HCT116 (cell line): ENCODE data around the gene RAD23A. TPM values are rescaled to one million over a fixed set of nuclear protein-coding genes. Genes with fewer than 3 reads are reported as not detected.

Source experiments
- ATAC-seq: fragments of 200-7000 bp; cut with Tn5 transposase; 2 replicates; pipeline ENCODE4 v1.9.1; 2020; ENCODE audit warnings: mild to moderate bottlenecking, moderate library complexity
- BruUV-seq: library from RNA; stranded (reverse); fragments of 400-500 nt; replicated peaks from 2 replicates; lab custom pipeline; 2021; lab: Mats Ljungman, UMichigan
- CTCF ChIA-PET: fragments of 300-600 bp; sonication (Branson Sonifier 250); formaldehyde crosslinking; loops from one replicate; lab custom pipeline; 2021; ENCODE audit warnings: antibody characterized with exemption; lab: Charles Lee
- POLR2A ChIA-PET: fragments of 300-600, 350-600 bp; sonication (Branson Sonifier 250); formaldehyde crosslinking; loops from one replicate; lab custom pipeline; 2021; ENCODE audit warnings: antibody characterized with exemption; lab: Charles Lee
- RAD21 ChIA-PET, 2 experiments: fragments of 300-600 bp; sonication (Branson Sonifier 250); formaldehyde crosslinking; loops; one replicate each; lab custom pipeline; 2023; ENCODE audit warnings: low total read pairs in 2 of 2; ENCODE audit not compliant: uncharacterized antibody in 2 of 2, unreplicated experiment in 2 of 2, low non-redundant PET in 1 of 2; lab: Charles Lee
- DNase-seq: peaks from one replicate; pipeline ENCODE4 v3.0.0-alpha.2; 2010; ENCODE audit warnings: low read depth, low spot score
- H2AFZ ChIP-seq: fragments of 200-600 bp; shearing (Covaris generic), sonication (generic); 2 replicates; pipeline ENCODE4 v1.6.1; 2017; ENCODE audit warnings: low read depth, mixed run types, mixed read lengths, antibody characterized with exemption, low read length; ENCODE audit not compliant: poor library complexity, severe bottlenecking
- H3K27ac ChIP-seq: 2 replicates; pipeline ENCODE4 v1.5.1; 2012; ENCODE audit warnings: low read depth, low read length
- H3K27me3 ChIP-seq: fragments of 200-600 bp; sonication (generic); 2 replicates; pipeline ENCODE4 v1.6.1; 2016; ENCODE audit warnings: mixed run types, low read length, mixed read lengths; ENCODE audit not compliant: insufficient read depth
- H3K36me3 ChIP-seq, 2 experiments: fragments of 200-500 bp in 1 of 2; fragments of 200-600 bp in 1 of 2; sonication (Bioruptor generic) in 1 of 2; sonication (generic) in 1 of 2; 2 replicates each; pipeline versions ENCODE4 v1.5.1 to v1.6.1; 2014 to 2016; ENCODE audit warnings: low read length in 2 of 2, inconsistent platforms in 1 of 2, mixed read lengths in 1 of 2, mixed run types in 1 of 2; ENCODE audit not compliant: insufficient read depth in 2 of 2, control insufficient read depth in 1 of 2
- H3K4me1 ChIP-seq, 2 experiments: fragments of 200-600 bp in 1 of 2; sonication (generic) in 1 of 2; 2 replicates each; pipeline versions ENCODE4 v1.5.1 to v1.6.1; 2012 to 2017; ENCODE audit warnings: low read length in 2 of 2, inconsistent platforms in 1 of 2, mild to moderate bottlenecking in 1 of 2, mixed read lengths in 1 of 2, mixed run types in 1 of 2, moderate library complexity in 1 of 2; ENCODE audit not compliant: insufficient read depth in 2 of 2, control insufficient read depth in 1 of 2
- H3K4me2 ChIP-seq: fragments of 200-600 bp; sonication (generic); 2 replicates; pipeline ENCODE4 v1.6.1; 2017; ENCODE audit warnings: mixed run types, low read length, mixed read lengths
- H3K4me3 ChIP-seq, 2 experiments: fragments of 200-600 bp in 1 of 2; sonication (generic) in 1 of 2; replicated peaks in 1 of 2; 2 replicates each; pipeline ENCODE4 v1.5.1; 2011 to 2016; ENCODE audit warnings: low read length in 2 of 2, control low read depth in 1 of 2, low read depth in 1 of 2, mild to moderate bottlenecking in 1 of 2, mixed read lengths in 1 of 2, mixed run types in 1 of 2
- H3K79me2 ChIP-seq: fragments of 200-600 bp; sonication (generic); 2 replicates; pipeline ENCODE4 v1.6.1; 2017; ENCODE audit warnings: mild to moderate bottlenecking, mixed run types, low read length, moderate library complexity, mixed read lengths; ENCODE audit not compliant: insufficient read depth
- H3K9ac ChIP-seq: fragments of 200-600 bp; sonication (generic); 2 replicates; pipeline ENCODE4 v1.6.1; 2016; ENCODE audit warnings: low read length, mixed read lengths
- H3K9me2 ChIP-seq: fragments of 200-600 bp; sonication (generic), shearing (Covaris generic); 2 replicates; pipeline ENCODE4 v1.6.1; 2017; ENCODE audit warnings: mixed run types, mild to moderate bottlenecking, moderate library complexity; ENCODE audit not compliant: insufficient read depth
- H3K9me3 ChIP-seq, 2 experiments: fragments of 200-500 bp in 1 of 2; fragments of 200-600 bp in 1 of 2; sonication (Bioruptor generic) in 1 of 2; sonication (generic) in 1 of 2; 2 replicates each; pipeline ENCODE4 v1.6.1; 2014 to 2017; ENCODE audit warnings: low read length in 2 of 2, mixed read lengths in 2 of 2, inconsistent platforms in 1 of 2, low read depth in 1 of 2, mild to moderate bottlenecking in 1 of 2, mixed run types in 1 of 2, moderate library complexity in 1 of 2; ENCODE audit not compliant: control insufficient read depth in 1 of 2, insufficient read depth in 1 of 2
- H4K20me1 ChIP-seq: fragments of 200-600 bp; sonication (generic), shearing (Covaris generic); 2 replicates; pipeline ENCODE4 v1.6.1; 2017; ENCODE audit warnings: mixed run types, mild to moderate bottlenecking, moderate library complexity; ENCODE audit not compliant: insufficient read depth
- EGR1 ChIP-seq: IDR thresholded peaks from 2 replicates; pipeline ENCODE4 v1.6.1; 2012; ENCODE audit warnings: low read depth
- ELF1 ChIP-seq: IDR thresholded peaks from 2 replicates; pipeline ENCODE4 v1.6.1; 2012; ENCODE audit warnings: low read depth, borderline replicate concordance
- JUND ChIP-seq: IDR thresholded peaks from 2 replicates; pipeline ENCODE4 v1.6.1; 2012
- POLR2A ChIP-seq: IDR thresholded peaks from 2 replicates; pipeline ENCODE4 v1.7.0; 2011; ENCODE audit warnings: borderline replicate concordance; ENCODE audit not compliant: insufficient read depth, insufficient read length; ENCODE audit errors: extremely low read depth
- SIN3A ChIP-seq: IDR thresholded peaks from 2 replicates; pipeline ENCODE4 v1.6.1; 2012; ENCODE audit warnings: low read depth
- YY1 ChIP-seq: IDR thresholded peaks from 2 replicates; pipeline ENCODE4 v1.6.1; 2011; ENCODE audit warnings: low read length, low read depth, moderate library complexity, mild to moderate bottlenecking; ENCODE audit not compliant: insufficient replicate concordance; ENCODE audit errors: extremely low read depth
- ZFX ChIP-seq: fragments of 450-650 bp; IDR thresholded peaks from 2 replicates; pipeline ENCODE4 v1.6.1; 2017
- ZNF274 ChIP-seq: fragments of 200-500 bp; sonication (Bioruptor generic); IDR thresholded peaks from 2 replicates; pipeline ENCODE4 v1.6.1; 2014; ENCODE audit warnings: mild to moderate bottlenecking, low read depth, low read length, inconsistent platforms
- intact Hi-C: fragments of 100-400 bp; cut with micrococcal nuclease; formaldehyde crosslinking; loops from 2 replicates; pipeline ENCODE4 v1.10.0; 2022
- total RNA-seq: library from RNA; stranded (reverse); gene quantifications from one replicate; pipeline ENCODE4 v1.2.1, GENCODE V29; 2021; ENCODE audit not compliant: unreplicated experiment
- TF ChIP-seq, protein P1 (sequence below): IDR thresholded peaks from 2 replicates; pipeline ENCODE4 v1.6.1; 2012
- TF ChIP-seq, protein P2 (sequence below), 3 experiments: fragments of 200-600 bp in 1 of 3; sonication (generic) in 1 of 3; IDR thresholded peaks in 2 of 3; conservative IDR thresholded peaks in 1 of 3; 2 replicates each; pipeline ENCODE4 v1.5.1; 2012 to 2017; ENCODE audit warnings: low read depth in 2 of 3, low read length in 2 of 3, antibody characterized with exemption in 1 of 3, borderline replicate concordance in 1 of 3, control low read depth in 1 of 3, mild to moderate bottlenecking in 1 of 3, mixed read lengths in 1 of 3, mixed run types in 1 of 3, moderate library complexity in 1 of 3; ENCODE audit not compliant: insufficient read depth in 1 of 3
- TF ChIP-seq, protein P3 (sequence below): IDR thresholded peaks from 2 replicates; pipeline ENCODE4 v1.6.1; 2011; ENCODE audit warnings: mild to moderate bottlenecking, low read length, moderate library complexity; ENCODE audit not compliant: insufficient replicate concordance; ENCODE audit errors: extremely low read depth
- TF ChIP-seq, protein P4 (sequence below): IDR thresholded peaks from 2 replicates; pipeline ENCODE4 v1.6.1; 2012; ENCODE audit warnings: low read depth

The RAD23A gene
- total RNA-seq, 1 experiment from 2014 or later = 163 TPM

DNA sequence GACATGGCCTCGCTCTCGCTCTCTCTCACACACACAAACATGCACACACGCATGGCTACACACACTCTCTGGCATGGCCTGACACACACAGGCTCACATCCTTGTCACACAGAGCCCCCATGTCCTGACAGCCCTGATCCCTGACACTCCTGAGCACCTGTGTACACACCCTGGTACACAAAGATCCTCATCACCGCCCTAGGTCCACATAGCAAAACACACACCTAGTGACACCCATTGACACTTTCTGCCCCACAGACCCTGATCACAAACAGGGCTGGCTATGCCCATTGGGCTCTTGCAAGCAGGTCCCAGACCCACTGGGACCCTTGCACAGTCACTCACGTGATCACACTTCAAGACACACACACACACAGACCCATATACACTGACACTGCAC is 45.6 kb downstream of the RAD23A start:
- RAD21 ChIA-PET = interaction anchor here in 1 of 2 experiments (0.9 kb wide), 1 partner anchor 71 kb away, joined by 3 read pairs; no protein-coding TSS in a partner anchor
- BruUV-seq = no TSS peak

More for the DNA sequence above, 45.6 kb downstream of the RAD23A start:
- H3K36me3 ChIP-seq = no peaks in the 10 kb centered on the region
- no peaks in the 10 kb centered on the region for H4K20me1 ChIP-seq
- intact Hi-C loops = no loop called here
- H3K9me2 ChIP-seq = no peaks in the 10 kb centered on the region
- ChIA-PET POLR2A (no interaction called here), CTCF (no interaction called here)
- ATAC-seq (no peak), DNase-seq (no peak)
- H3K27me3 ChIP-seq = no peaks in the 10 kb centered on the region
- no peaks in the 10 kb centered on the region for H3K79me2 ChIP-seq
- H3K27ac ChIP-seq = no peak overlapping the region
- H3K9me3 ChIP-seq = no peaks in the 10 kb centered on the region
- H3K9ac ChIP-seq = no peak overlapping the region
- no peak overlapping the region for H2AFZ ChIP-seq
- TF ChIP-seq, protein P1, sequence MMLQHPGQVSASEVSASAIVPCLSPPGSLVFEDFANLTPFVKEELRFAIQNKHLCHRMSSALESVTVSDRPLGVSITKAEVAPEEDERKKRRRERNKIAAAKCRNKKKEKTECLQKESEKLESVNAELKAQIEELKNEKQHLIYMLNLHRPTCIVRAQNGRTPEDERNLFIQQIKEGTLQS = no peak
- TF ChIP-seq, protein P2, sequence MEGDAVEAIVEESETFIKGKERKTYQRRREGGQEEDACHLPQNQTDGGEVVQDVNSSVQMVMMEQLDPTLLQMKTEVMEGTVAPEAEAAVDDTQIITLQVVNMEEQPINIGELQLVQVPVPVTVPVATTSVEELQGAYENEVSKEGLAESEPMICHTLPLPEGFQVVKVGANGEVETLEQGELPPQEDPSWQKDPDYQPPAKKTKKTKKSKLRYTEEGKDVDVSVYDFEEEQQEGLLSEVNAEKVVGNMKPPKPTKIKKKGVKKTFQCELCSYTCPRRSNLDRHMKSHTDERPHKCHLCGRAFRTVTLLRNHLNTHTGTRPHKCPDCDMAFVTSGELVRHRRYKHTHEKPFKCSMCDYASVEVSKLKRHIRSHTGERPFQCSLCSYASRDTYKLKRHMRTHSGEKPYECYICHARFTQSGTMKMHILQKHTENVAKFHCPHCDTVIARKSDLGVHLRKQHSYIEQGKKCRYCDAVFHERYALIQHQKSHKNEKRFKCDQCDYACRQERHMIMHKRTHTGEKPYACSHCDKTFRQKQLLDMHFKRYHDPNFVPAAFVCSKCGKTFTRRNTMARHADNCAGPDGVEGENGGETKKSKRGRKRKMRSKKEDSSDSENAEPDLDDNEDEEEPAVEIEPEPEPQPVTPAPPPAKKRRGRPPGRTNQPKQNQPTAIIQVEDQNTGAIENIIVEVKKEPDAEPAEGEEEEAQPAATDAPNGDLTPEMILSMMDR (IDR thresholded peaks at IDR 0.05 in 2 of 3, conservative IDR thresholded peaks at IDR 0.05 in 1 of 3; ENCODE audit: borderline replicate concordance in 1 of 3, insufficient read depth in 1 of 3, low read depth in 2 of 3, low read length in 2 of 3) = no peak
- TF ChIP-seq ELF1 (no peak), ZNF274 (no peak), POLR2A (no peak), JUND (no peak), SIN3A (no peak), YY1 (no peak), ZFX (no peak), EGR1 (no peak)
- TF ChIP-seq, protein P3, sequence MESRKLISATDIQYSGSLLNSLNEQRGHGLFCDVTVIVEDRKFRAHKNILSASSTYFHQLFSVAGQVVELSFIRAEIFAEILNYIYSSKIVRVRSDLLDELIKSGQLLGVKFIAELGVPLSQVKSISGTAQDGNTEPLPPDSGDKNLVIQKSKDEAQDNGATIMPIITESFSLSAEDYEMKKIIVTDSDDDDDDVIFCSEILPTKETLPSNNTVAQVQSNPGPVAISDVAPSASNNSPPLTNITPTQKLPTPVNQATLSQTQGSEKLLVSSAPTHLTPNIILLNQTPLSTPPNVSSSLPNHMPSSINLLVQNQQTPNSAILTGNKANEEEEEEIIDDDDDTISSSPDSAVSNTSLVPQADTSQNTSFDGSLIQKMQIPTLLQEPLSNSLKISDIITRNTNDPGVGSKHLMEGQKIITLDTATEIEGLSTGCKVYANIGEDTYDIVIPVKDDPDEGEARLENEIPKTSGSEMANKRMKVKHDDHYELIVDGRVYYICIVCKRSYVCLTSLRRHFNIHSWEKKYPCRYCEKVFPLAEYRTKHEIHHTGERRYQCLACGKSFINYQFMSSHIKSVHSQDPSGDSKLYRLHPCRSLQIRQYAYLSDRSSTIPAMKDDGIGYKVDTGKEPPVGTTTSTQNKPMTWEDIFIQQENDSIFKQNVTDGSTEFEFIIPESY = no peak
- TF ChIP-seq, protein P4, sequence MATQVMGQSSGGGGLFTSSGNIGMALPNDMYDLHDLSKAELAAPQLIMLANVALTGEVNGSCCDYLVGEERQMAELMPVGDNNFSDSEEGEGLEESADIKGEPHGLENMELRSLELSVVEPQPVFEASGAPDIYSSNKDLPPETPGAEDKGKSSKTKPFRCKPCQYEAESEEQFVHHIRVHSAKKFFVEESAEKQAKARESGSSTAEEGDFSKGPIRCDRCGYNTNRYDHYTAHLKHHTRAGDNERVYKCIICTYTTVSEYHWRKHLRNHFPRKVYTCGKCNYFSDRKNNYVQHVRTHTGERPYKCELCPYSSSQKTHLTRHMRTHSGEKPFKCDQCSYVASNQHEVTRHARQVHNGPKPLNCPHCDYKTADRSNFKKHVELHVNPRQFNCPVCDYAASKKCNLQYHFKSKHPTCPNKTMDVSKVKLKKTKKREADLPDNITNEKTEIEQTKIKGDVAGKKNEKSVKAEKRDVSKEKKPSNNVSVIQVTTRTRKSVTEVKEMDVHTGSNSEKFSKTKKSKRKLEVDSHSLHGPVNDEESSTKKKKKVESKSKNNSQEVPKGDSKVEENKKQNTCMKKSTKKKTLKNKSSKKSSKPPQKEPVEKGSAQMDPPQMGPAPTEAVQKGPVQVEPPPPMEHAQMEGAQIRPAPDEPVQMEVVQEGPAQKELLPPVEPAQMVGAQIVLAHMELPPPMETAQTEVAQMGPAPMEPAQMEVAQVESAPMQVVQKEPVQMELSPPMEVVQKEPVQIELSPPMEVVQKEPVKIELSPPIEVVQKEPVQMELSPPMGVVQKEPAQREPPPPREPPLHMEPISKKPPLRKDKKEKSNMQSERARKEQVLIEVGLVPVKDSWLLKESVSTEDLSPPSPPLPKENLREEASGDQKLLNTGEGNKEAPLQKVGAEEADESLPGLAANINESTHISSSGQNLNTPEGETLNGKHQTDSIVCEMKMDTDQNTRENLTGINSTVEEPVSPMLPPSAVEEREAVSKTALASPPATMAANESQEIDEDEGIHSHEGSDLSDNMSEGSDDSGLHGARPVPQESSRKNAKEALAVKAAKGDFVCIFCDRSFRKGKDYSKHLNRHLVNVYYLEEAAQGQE = no peak
- H3K4me1 ChIP-seq = peaks cover 2 to 8% of the 10 kb centered on the region in 2 experiments; a peak in 3 of 4 replicates
- no peak overlapping the region for H3K4me2 ChIP-seq
- no peak overlapping the region for H3K4me3 ChIP-seq
